ENCODE results near the gene LAIR2. TPM values are rescaled to one million over a fixed set of nuclear protein-coding genes. Genes with fewer than 3 reads are reported as not detected.
"Not testable (repeated sequence)": the region's sequence is repeated elsewhere in the genome, so short reads cannot be mapped to it uniquely, and the experiment has no call there.

LAIR2 gene
- total RNA-seq, 4 donors from 2014 or later, result 3.2 TPM; not detected in 3

DNA sequence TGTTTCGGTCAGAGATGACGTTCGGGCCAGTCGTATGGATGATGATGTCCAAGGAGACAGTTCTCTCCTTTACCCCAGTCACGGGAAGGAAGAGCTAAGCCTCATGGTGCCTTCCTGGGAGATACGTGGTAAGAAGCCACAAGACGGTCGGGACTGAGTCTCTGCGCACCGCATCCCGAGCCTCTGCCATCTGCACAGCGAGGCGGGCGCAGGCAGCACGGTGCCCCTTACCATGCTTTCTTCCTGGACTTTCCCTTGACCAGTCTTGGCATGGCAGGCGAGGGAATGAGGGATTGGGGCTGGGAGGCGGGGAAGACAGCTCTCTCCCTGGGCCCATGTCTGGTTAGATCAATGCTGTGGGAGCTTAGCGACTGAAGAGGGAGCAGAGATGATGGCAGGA, 10.1 kb upstream of the LAIR2 start:
- no peaks in the 10 kb centered on the region for H3K4me1 ChIP-seq
- WGBS, 2 donors (ENCODE audit: low coverage in 1 of 2), result 88% methylated on average over 18 of the region's 18 CpGs; no CpG with 5 or more reads in 1 of the 2 donors
- in situ Hi-C loops (cut with MboI; ENCODE audit: low pct_ligation_motif_present in 1 of 4, low pct_unique_long_range_greater_than_20kb in 1 of 4, low sequenced_read_pairs in 3 of 4), result no loop called here
- H3K4me3 ChIP-seq, result no peak overlapping the region
- peaks cover 15% of the 10 kb centered on the region for H3K27me3 ChIP-seq
- DNase-seq, result no peak
- intact Hi-C loops (cut with DNase I; ENCODE audit: low total_unique reads), result no loop called here
- TF ChIP-seq POLR2AphosphoS5 (IDR thresholded peaks at IDR 0.05) (no peak), EP300 (IDR thresholded peaks at IDR 0.05; ENCODE audit: low read depth) (no peak), POLR2A (IDR thresholded peaks at IDR 0.05) (no peak)
- TF ChIP-seq, protein P1, sequence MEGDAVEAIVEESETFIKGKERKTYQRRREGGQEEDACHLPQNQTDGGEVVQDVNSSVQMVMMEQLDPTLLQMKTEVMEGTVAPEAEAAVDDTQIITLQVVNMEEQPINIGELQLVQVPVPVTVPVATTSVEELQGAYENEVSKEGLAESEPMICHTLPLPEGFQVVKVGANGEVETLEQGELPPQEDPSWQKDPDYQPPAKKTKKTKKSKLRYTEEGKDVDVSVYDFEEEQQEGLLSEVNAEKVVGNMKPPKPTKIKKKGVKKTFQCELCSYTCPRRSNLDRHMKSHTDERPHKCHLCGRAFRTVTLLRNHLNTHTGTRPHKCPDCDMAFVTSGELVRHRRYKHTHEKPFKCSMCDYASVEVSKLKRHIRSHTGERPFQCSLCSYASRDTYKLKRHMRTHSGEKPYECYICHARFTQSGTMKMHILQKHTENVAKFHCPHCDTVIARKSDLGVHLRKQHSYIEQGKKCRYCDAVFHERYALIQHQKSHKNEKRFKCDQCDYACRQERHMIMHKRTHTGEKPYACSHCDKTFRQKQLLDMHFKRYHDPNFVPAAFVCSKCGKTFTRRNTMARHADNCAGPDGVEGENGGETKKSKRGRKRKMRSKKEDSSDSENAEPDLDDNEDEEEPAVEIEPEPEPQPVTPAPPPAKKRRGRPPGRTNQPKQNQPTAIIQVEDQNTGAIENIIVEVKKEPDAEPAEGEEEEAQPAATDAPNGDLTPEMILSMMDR (IDR thresholded peaks at IDR 0.05), result no peak
- H3K9me3 ChIP-seq, result no peaks in the 10 kb centered on the region
- H3K36me3 ChIP-seq, result no peaks in the 10 kb centered on the region
- no peak overlapping the region for H3K27ac ChIP-seq

DNA sequence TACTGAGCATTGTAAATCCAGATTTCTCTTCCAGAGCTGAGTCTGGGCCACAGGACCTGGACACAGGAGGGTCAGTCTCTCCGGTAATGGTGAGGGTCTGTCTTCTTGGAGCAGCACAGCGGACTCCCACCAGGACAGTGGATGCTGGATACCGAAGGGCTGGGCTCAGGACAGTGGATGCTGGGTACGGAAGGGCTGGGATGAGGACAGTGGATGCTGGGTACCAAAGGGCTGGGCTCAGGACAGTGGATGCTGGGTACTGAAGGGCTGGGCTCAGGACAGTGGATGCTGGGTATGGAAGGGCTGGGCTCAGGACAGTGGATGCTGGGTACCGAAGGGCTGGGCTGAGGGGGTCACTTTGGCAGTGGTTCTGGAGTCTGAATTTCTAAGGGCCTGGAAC, 9.6 kb upstream of the LAIR2 start:
- in situ Hi-C loops (cut with MboI; ENCODE audit: low pct_ligation_motif_present in 1 of 4, low pct_unique_long_range_greater_than_20kb in 1 of 4, low sequenced_read_pairs in 3 of 4); H3K9me3 ChIP-seq; DNase-seq; H3K36me3 ChIP-seq; H3K4me3 ChIP-seq; intact Hi-C loops (cut with DNase I; ENCODE audit: low total_unique reads); H3K27ac ChIP-seq; H3K4me1 ChIP-seq: not testable (repeated sequence)
- H3K27me3 ChIP-seq, result peaks cover 15% of the 10 kb centered on the region
- 73 to 83% methylated on average over 2 to 5 of the region's 5 CpGs for WGBS, 2 donors (ENCODE audit: low coverage in 1 of 2)

DNA sequence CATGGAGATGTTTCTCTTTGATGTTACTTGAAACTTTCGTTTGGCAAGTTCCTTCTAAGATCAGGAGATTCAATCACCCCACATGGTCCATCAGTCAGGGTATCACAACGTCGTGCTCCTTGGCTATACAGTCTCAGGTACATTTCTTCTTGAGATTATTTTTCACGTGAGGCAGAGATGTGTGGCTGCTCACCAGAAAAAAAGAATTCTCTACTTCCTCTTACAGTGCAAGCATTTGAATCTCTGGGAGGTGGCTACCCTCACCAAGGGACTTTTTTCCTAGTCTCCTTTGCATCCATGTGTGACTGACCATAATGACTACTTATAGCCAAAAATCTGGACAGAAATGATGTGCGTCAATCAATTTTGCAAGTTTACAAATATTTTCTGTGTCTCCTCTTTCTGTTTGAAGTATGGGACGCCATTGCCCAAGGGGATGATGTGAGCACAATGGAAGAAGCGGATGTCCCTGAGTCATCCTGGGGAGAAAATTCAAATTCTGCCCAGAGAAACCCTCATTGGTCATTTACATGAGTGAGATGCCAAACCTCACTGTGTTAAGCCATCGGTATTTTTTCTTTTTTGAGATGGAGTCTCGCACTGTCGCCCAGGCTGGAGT, 8.6 kb upstream of the LAIR2 start:
- DNase-seq, result no peak
- Histone ChIP-seq H3K36me3 (no peaks in the 10 kb centered on the region), H3K9me3 (no peaks in the 10 kb centered on the region), H3K27ac (no peak overlapping the region), H3K27me3 (peaks cover 15% of the 10 kb centered on the region), H3K4me1 (no peaks in the 10 kb centered on the region), H3K4me3 (no peak overlapping the region)
- TF ChIP-seq, protein P1 (IDR thresholded peaks at IDR 0.05), result no peak
- no peak for TF ChIP-seq POLR2A (IDR thresholded peaks at IDR 0.05)
- TF ChIP-seq EP300 (IDR thresholded peaks at IDR 0.05; ENCODE audit: low read depth), result no peak
- no peak for TF ChIP-seq POLR2AphosphoS5 (IDR thresholded peaks at IDR 0.05)
- intact Hi-C loops (cut with DNase I; ENCODE audit: low total_unique reads) (no loop called here), in situ Hi-C loops (cut with MboI; ENCODE audit: low pct_ligation_motif_present in 1 of 4, low pct_unique_long_range_greater_than_20kb in 1 of 4, low sequenced_read_pairs in 3 of 4) (no loop called here)
- WGBS, 2 donors (ENCODE audit: low coverage in 1 of 2), result 49 to 71% methylated on average over 6 to 10 of the region's 10 CpGs

DNA sequence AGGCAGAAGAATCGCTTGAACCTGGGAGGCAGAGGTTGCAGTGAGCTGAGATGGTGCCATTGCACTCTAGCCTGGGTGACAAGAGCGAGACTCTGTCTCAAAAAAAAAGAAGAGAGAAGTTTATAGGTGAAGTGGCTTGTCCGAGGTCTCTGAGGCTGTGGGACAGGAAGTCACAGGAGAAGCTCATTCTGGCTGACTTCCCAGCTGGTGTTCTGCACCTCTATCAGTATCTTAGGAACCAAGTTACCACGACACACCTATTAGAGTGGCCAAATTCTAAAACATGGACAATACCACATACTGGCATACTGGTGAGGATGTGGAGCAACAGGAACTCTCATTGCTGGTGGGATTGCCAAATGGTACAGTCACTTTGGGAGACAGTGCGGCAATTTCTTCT, 7.3 kb upstream of the LAIR2 start:
- 67% methylated on average over 5 of the region's 5 CpGs; no CpG with 5 or more reads in 1 of the 2 donors for WGBS, 2 donors (ENCODE audit: low coverage in 1 of 2)
- intact Hi-C loops (cut with DNase I; ENCODE audit: low total_unique reads), result not testable (repeated sequence)

DNA sequence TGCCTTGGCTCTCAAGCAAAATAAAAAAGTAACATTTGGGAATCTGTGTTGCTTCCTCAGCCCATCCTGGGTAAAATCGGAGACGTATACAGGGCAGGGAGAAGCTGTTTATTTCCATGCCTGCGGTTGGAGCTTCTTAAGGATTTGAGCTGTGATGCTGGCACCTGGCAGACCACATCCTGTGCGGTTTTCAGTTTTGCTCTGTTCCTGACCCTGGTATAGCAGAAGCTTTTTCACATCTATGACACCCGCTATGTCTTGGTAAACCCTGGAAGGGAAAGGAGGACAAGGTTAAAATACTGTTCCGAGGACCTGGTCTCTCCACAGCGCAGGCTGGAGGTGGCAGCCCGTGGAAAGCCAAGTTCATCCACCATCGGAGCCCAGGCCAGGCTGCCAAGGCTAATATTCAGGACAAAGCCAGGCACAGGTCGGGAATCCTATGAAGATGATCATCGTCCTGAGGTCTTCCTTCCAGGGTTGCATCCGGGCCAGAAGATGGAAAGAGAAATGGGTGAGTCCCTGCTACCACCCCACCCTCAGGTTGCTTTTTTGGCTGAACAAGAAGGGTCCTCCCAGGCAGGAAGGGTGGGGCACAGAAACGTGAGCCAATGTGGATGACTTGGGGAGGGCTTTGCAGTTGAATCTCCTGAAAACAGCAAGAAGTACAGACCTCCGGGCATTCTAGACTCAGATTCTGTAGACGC, 4.7 kb upstream of the LAIR2 start:
- peaks cover 13% of the 10 kb centered on the region for H3K27me3 ChIP-seq
- in situ Hi-C loops (cut with MboI; ENCODE audit: low pct_ligation_motif_present in 1 of 4, low pct_unique_long_range_greater_than_20kb in 1 of 4, low sequenced_read_pairs in 3 of 4); H3K27ac ChIP-seq; H3K4me3 ChIP-seq; intact Hi-C loops (cut with DNase I; ENCODE audit: low total_unique reads); H3K4me1 ChIP-seq; H3K36me3 ChIP-seq; DNase-seq; H3K9me3 ChIP-seq: not testable (repeated sequence)
- 64% methylated on average over 7 of the region's 15 CpGs; no CpG with 5 or more reads in 1 of the 2 donors for WGBS, 2 donors (ENCODE audit: low coverage in 1 of 2)

More for the DNA sequence above, 7.3 kb upstream of the LAIR2 start:
- H3K36me3 ChIP-seq; H3K27ac ChIP-seq; DNase-seq; in situ Hi-C loops (cut with MboI; ENCODE audit: low pct_ligation_motif_present in 1 of 4, low pct_unique_long_range_greater_than_20kb in 1 of 4, low sequenced_read_pairs in 3 of 4); H3K4me3 ChIP-seq; H3K9me3 ChIP-seq; H3K4me1 ChIP-seq: not testable (repeated sequence)
- peaks cover 19% of the 10 kb centered on the region for H3K27me3 ChIP-seq

DNA sequence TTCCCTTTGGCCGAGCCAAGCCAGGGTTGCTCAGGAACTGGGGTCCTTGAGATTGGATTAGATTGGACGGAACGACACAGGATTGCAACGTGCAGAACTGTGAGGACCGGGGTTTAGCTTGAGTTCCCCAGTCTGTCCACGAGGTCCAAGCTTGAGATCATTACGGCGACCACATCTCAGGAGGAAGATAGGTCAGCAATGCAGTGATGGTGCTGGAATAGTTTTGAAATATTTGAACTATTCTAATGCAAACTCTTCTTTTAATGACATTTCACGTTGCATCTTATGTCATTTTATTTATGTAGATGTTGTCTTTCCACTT, 4.2 kb upstream of the LAIR2 start:
- H3K4me3 ChIP-seq; H3K4me1 ChIP-seq; H3K36me3 ChIP-seq; H3K27ac ChIP-seq; H3K9me3 ChIP-seq; intact Hi-C loops (cut with DNase I; ENCODE audit: low total_unique reads); DNase-seq; in situ Hi-C loops (cut with MboI; ENCODE audit: low pct_ligation_motif_present in 1 of 4, low pct_unique_long_range_greater_than_20kb in 1 of 4, low sequenced_read_pairs in 3 of 4); H3K27me3 ChIP-seq: not testable (repeated sequence)
- 60 to 64% methylated on average over 1 to 8 of the region's 9 CpGs for WGBS, 2 donors (ENCODE audit: low coverage in 1 of 2)

DNA sequence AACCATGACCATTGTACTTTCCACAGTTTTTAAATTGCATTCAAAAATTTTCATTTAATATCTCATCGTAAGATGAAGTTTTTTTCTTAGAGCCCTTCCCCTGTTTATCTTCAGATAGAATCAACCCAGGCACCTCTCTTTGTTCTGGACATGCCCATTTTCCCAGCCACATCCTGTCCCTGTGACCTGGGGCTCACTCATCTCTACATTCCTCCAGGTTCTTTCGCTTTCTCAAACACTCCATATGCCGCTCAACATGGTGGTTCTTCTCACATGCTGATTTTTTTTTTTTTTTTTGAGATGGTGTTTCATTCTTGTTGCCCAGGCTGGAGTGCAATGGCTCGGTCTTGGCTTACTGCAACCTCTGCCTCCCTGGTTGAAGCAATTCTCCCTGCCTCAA, 2.9 kb downstream of the LAIR2 start:
- H3K4me3 ChIP-seq; intact Hi-C loops (cut with DNase I; ENCODE audit: low total_unique reads); H3K27ac ChIP-seq; DNase-seq; H3K27me3 ChIP-seq; H3K36me3 ChIP-seq; H3K4me1 ChIP-seq; H3K9me3 ChIP-seq; in situ Hi-C loops (cut with MboI; ENCODE audit: low pct_ligation_motif_present in 1 of 4, low pct_unique_long_range_greater_than_20kb in 1 of 4, low sequenced_read_pairs in 3 of 4): not testable (repeated sequence)
- 76 to 89% methylated on average over 4 of the region's 4 CpGs for WGBS, 2 donors (ENCODE audit: low coverage in 1 of 2)
